GM18520 (cell line): Measurements from ENCODE around the gene NLRP12.
"Not testable (repeated sequence)": the region's sequence is repeated elsewhere in the genome, so short reads cannot be mapped to it uniquely, and the experiment has no call there.

Source experiments
- ATAC-seq: cut with Tn5 transposase; IDR thresholded peaks from one replicate; pipeline ENCODE4 v1.9.1; 2021; ENCODE audit not compliant: unreplicated experiment

Gene NLRP12

GRCh38 chr19:53832861-53833260, 8.7 kb upstream of the NLRP12 start:
- ATAC-seq, result not testable (repeated sequence)

GRCh38 chr19:53828531-53828930, 4.4 kb upstream of the NLRP12 start:
- ATAC-seq, result no peak

- no peak for ATAC-seq
Measured at GRCh38 chr19:53826876-53827275, 2.8 kb upstream of the NLRP12 start.

GRCh38 chr19:53823380-53824120, 564 bp downstream of the NLRP12 start:
- no peak for ATAC-seq

- ATAC-seq, result no peak
Measured at GRCh38 chr19:53819861-53820260, 4.3 kb downstream of the NLRP12 start.

GRCh38 chr19:53818756-53819155, 5.4 kb downstream of the NLRP12 start:
- ATAC-seq, result no peak

- ATAC-seq, result no peak
Measured at GRCh38 chr19:53813996-53814395, 10.1 kb downstream of the NLRP12 start.

- no peak for ATAC-seq
Measured at GRCh38 chr19:53812335-53812734, 11.8 kb downstream of the NLRP12 start.

GRCh38 chr19:53810891-53811290, 13.2 kb downstream of the NLRP12 start:
- ATAC-seq, result no peak

- no peak for ATAC-seq
Measured at GRCh38 chr19:53810187-53810546, 13.9 kb downstream of the NLRP12 start.

- no peak for ATAC-seq
Measured at GRCh38 chr19:53809518-53810186, 14.5 kb downstream of the NLRP12 start.

- ATAC-seq, result no peak
Measured at GRCh38 chr19:53808710-53809125, 15.4 kb downstream of the NLRP12 start.

GRCh38 chr19:53801257-53801656, 22.9 kb downstream of the NLRP12 start:
- ATAC-seq, result no peak

GRCh38 chr19:53795019-53795418, 29.1 kb downstream of the NLRP12 start:
- no peak for ATAC-seq

GRCh38 chr19:53792721-53793433, 31.2 kb downstream of the NLRP12 start:
- ATAC-seq, result peak; percentile 63

- no peak for ATAC-seq
Measured at GRCh38 chr19:53789708-53790678, 34.1 kb downstream of the NLRP12 start.

GRCh38 chr19:53787266-53787665, 36.8 kb downstream of the NLRP12 start:
- no peak for ATAC-seq

- no peak for ATAC-seq
Measured at GRCh38 chr19:53786744-53787143, 37.4 kb downstream of the NLRP12 start.

GRCh38 chr19:53785196-53785889, 38.8 kb downstream of the NLRP12 start:
- ATAC-seq, result no peak

- ATAC-seq, result no peak
Measured at GRCh38 chr19:53782698-53783097, 41.4 kb downstream of the NLRP12 start.
